Activated CD4-positive, alpha-beta T cell treated with anti-CD3 and anti-CD28 coated beads, Interleukin-2, amount 50 U/mL, for 1 hour (primary cell): ENCODE results near the gene GALNT9.

Source experiments
- DNase-seq: peaks from one replicate; pipeline ENCODE4 v3.0.0-alpha.2; 2020

Gene GALNT9

GRCh38 chr12:132166093-132166492 lies 163.3 kb downstream of the GALNT9 start:
- no peak for DNase-seq

- no peak for DNase-seq
These were observed 163.8 kb downstream of the GALNT9 start for GRCh38 chr12:132165584-132165983.

GRCh38 chr12:132164426-132164825 lies 165.0 kb downstream of the GALNT9 start:
- DNase-seq: no peak

GRCh38 chr12:132163911-132164288 lies 165.5 kb downstream of the GALNT9 start:
- DNase-seq: no peak

- no peak for DNase-seq
These were observed 166.1 kb downstream of the GALNT9 start for GRCh38 chr12:132163041-132163910.

GRCh38 chr12:132162508-132163031 lies 166.8 kb downstream of the GALNT9 start:
- no peak for DNase-seq

- DNase-seq: no peak
These were observed 167.4 kb downstream of the GALNT9 start for GRCh38 chr12:132161796-132162507.

- no peak for DNase-seq
These were observed 168.2 kb downstream of the GALNT9 start for GRCh38 chr12:132161036-132161781.

- no peak for DNase-seq
These were observed 168.8 kb downstream of the GALNT9 start for GRCh38 chr12:132160601-132161035.

- DNase-seq: no peak
These were observed 169.4 kb downstream of the GALNT9 start for GRCh38 chr12:132160016-132160415.

GRCh38 chr12:132159555-132160003 lies 169.8 kb downstream of the GALNT9 start:
- no peak for DNase-seq

- no peak for DNase-seq
These were observed 170.5 kb downstream of the GALNT9 start for GRCh38 chr12:132158677-132159554.

- no peak for DNase-seq
These were observed 171.5 kb downstream of the GALNT9 start for GRCh38 chr12:132157733-132158409.

GRCh38 chr12:132156573-132157325 lies 172.6 kb downstream of the GALNT9 start:
- no peak for DNase-seq

- DNase-seq: no peak
These were observed 173.4 kb downstream of the GALNT9 start for GRCh38 chr12:132155771-132156572.

GRCh38 chr12:132154941-132155770 lies 174.2 kb downstream of the GALNT9 start:
- no peak for DNase-seq

- no peak for DNase-seq
These were observed 175.0 kb downstream of the GALNT9 start for GRCh38 chr12:132154341-132154761.

- DNase-seq: peak; percentile 72
These were observed 175.7 kb downstream of the GALNT9 start for GRCh38 chr12:132153501-132154340.
